ENCODE measurements around the gene MAD1L1.

Gene MAD1L1

GRCh38 chr7:1947586-1948217, 285.0 kb downstream of the MAD1L1 start:
- Histone ChIP-seq H3K9ac (ENCODE audit: insufficient read length) (no peak overlapping the region), H3K4me3 (no peak overlapping the region), H3K36me3 (ENCODE audit: insufficient read depth, low read length) (no peaks in the 10 kb centered on the region), H3K27ac (no peak overlapping the region), H3K9me3 (ENCODE audit: low read depth, low read length) (no peaks in the 10 kb centered on the region)
- TF ChIP-seq EZH2 (IDR thresholded peaks at IDR 0.05): no peak
- TF ChIP-seq POLR2AphosphoS5 (IDR thresholded peaks at IDR 0.05; ENCODE audit: borderline replicate concordance, low read depth, low read length): no peak
- DNase-seq (ENCODE audit: low read depth, low spot score): no peak

- no peak overlapping the region for H3K27ac ChIP-seq
- H3K9me3 ChIP-seq (ENCODE audit: low read depth, low read length): no peaks in the 10 kb centered on the region
- no peak overlapping the region for H3K9ac ChIP-seq (ENCODE audit: insufficient read length)
- H3K4me3 ChIP-seq: no peak overlapping the region
- DNase-seq (ENCODE audit: low read depth, low spot score): no peak
- H3K36me3 ChIP-seq (ENCODE audit: insufficient read depth, low read length): no peaks in the 10 kb centered on the region
- TF ChIP-seq EZH2 (IDR thresholded peaks at IDR 0.05) (no peak), POLR2AphosphoS5 (IDR thresholded peaks at IDR 0.05; ENCODE audit: borderline replicate concordance, low read depth, low read length) (no peak), FOXP2 (optimal IDR thresholded peaks at IDR 0.05; ENCODE audit: control extremely low read depth, extremely low read length, insufficient read depth) (no peak)
Observed at GRCh38 chr7:1946773-1947450, 285.8 kb downstream of the MAD1L1 start.

- TF ChIP-seq EZH2 (IDR thresholded peaks at IDR 0.05) (no peak), POLR2AphosphoS5 (IDR thresholded peaks at IDR 0.05; ENCODE audit: borderline replicate concordance, low read depth, low read length) (no peak), FOXP2 (optimal IDR thresholded peaks at IDR 0.05; ENCODE audit: control extremely low read depth, extremely low read length, insufficient read depth) (no peak)
- Histone ChIP-seq H3K36me3 (ENCODE audit: insufficient read depth, low read length) (no peaks in the 10 kb centered on the region), H3K9me3 (ENCODE audit: low read depth, low read length) (no peaks in the 10 kb centered on the region), H3K4me3 (no peak overlapping the region), H3K27ac (0 out of 2 replicates have a peak overlapping the region, but pooled peaks have one; percentile 46), H3K9ac (ENCODE audit: insufficient read length) (no peak overlapping the region)
- DNase-seq (ENCODE audit: low read depth, low spot score): no peak
Observed at GRCh38 chr7:1946025-1946772, 286.5 kb downstream of the MAD1L1 start.

- Histone ChIP-seq H3K9ac (ENCODE audit: insufficient read length) (no peak overlapping the region), H3K36me3 (ENCODE audit: insufficient read depth, low read length) (no peaks in the 10 kb centered on the region), H3K9me3 (ENCODE audit: low read depth, low read length) (no peaks in the 10 kb centered on the region), H3K27ac (no peak overlapping the region), H3K4me3 (no peak overlapping the region)
- no peak for TF ChIP-seq EZH2 (IDR thresholded peaks at IDR 0.05)
- TF ChIP-seq POLR2AphosphoS5 (IDR thresholded peaks at IDR 0.05; ENCODE audit: borderline replicate concordance, low read depth, low read length): no peak
- no peak for TF ChIP-seq FOXP2 (optimal IDR thresholded peaks at IDR 0.05; ENCODE audit: control extremely low read depth, extremely low read length, insufficient read depth)
- DNase-seq (ENCODE audit: low read depth, low spot score): no peak
Observed at GRCh38 chr7:1945558-1945957, 287.2 kb downstream of the MAD1L1 start.

DNA sequence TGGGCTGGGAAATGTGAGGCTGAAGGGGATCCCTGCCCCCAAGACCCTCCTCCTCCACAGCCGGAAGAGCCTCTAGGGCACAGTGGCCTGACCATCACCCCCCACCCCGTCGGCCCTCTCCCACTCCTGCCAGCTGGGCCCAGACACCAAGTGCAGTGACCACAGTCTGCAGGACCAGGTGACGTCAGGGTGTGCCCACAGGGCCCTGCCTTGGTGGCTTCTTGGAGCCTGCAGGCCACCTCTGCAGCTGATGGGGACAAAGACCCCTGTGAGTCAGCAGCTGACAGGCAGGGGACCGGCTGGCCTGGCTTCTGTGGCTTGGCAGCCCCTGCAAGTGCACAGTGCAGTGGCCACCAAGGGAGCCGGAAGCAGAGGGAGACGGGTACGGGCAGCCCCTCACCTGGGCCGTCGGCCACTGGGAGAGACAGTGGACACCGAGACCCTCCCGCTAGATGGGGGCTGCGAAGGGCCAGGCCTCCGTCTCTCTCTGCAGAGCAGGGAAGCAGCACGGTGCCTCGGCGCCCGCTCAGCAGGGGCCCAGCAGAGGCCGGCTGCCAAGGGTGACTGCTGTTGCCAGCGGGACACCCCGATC, 288.0 kb downstream of the MAD1L1 start:
- TF ChIP-seq POLR2AphosphoS5 (IDR thresholded peaks at IDR 0.05; ENCODE audit: borderline replicate concordance, low read depth, low read length): no peak
- no peak for TF ChIP-seq FOXP2 (optimal IDR thresholded peaks at IDR 0.05; ENCODE audit: control extremely low read depth, extremely low read length, insufficient read depth)
- no peak for TF ChIP-seq EZH2 (IDR thresholded peaks at IDR 0.05)
- Histone ChIP-seq H3K27ac (no peak overlapping the region), H3K4me3 (no peak overlapping the region), H3K9me3 (ENCODE audit: low read depth, low read length) (no peaks in the 10 kb centered on the region), H3K9ac (ENCODE audit: insufficient read length) (no peak overlapping the region), H3K36me3 (ENCODE audit: insufficient read depth, low read length) (no peaks in the 10 kb centered on the region)
- DNase-seq (ENCODE audit: low read depth, low spot score): no peak

- H3K9me3 ChIP-seq (ENCODE audit: low read depth, low read length): no peaks in the 10 kb centered on the region
- H3K27ac ChIP-seq: no peak overlapping the region
- DNase-seq (ENCODE audit: low read depth, low spot score): no peak
- H3K4me3 ChIP-seq: no peak overlapping the region
- H3K36me3 ChIP-seq (ENCODE audit: insufficient read depth, low read length): no peaks in the 10 kb centered on the region
- H3K9ac ChIP-seq (ENCODE audit: insufficient read length): no peak overlapping the region
- TF ChIP-seq EZH2 (IDR thresholded peaks at IDR 0.05) (no peak), POLR2AphosphoS5 (IDR thresholded peaks at IDR 0.05; ENCODE audit: borderline replicate concordance, low read depth, low read length) (no peak), FOXP2 (optimal IDR thresholded peaks at IDR 0.05; ENCODE audit: control extremely low read depth, extremely low read length, insufficient read depth) (no peak)
Observed at GRCh38 chr7:1943933-1944618, 288.7 kb downstream of the MAD1L1 start.

DNA sequence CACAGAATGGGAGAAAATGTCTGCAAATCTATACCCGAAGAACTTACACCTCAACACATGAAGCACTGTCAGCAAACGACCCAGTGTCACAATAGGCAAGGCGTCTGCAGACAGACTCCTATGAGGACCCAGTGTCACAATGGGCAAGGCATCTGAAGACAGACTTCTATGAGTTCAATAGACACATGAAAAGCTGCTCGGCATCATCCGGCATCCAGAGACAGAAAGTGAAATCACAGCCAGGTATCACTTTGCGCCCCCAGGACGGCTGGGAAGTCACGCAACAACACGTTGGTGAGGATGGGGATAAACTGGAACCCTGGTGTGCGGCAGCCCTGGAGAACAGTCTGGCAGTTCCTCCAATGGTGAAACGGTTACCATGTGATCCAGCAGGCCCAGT, 289.4 kb downstream of the MAD1L1 start:
- TF ChIP-seq EZH2 (IDR thresholded peaks at IDR 0.05) (no peak), POLR2AphosphoS5 (IDR thresholded peaks at IDR 0.05; ENCODE audit: borderline replicate concordance, low read depth, low read length) (no peak), FOXP2 (optimal IDR thresholded peaks at IDR 0.05; ENCODE audit: control extremely low read depth, extremely low read length, insufficient read depth) (no peak)
- H3K27ac ChIP-seq: no peak overlapping the region

GRCh38 chr7:1942941-1943289, 289.8 kb downstream of the MAD1L1 start:
- no peaks in the 10 kb centered on the region for H3K36me3 ChIP-seq (ENCODE audit: insufficient read depth, low read length)
- no peak overlapping the region for H3K27ac ChIP-seq
- H3K9ac ChIP-seq (ENCODE audit: insufficient read length): no peak overlapping the region
- H3K4me3 ChIP-seq: no peak overlapping the region
- no peaks in the 10 kb centered on the region for H3K9me3 ChIP-seq (ENCODE audit: low read depth, low read length)
- DNase-seq (ENCODE audit: low read depth, low spot score): no peak
- TF ChIP-seq FOXP2 (optimal IDR thresholded peaks at IDR 0.05; ENCODE audit: control extremely low read depth, extremely low read length, insufficient read depth) (no peak), POLR2AphosphoS5 (IDR thresholded peaks at IDR 0.05; ENCODE audit: borderline replicate concordance, low read depth, low read length) (no peak), EZH2 (IDR thresholded peaks at IDR 0.05) (no peak)

More for the DNA sequence above, 289.4 kb downstream of the MAD1L1 start:
- Histone ChIP-seq H3K36me3 (ENCODE audit: insufficient read depth, low read length) (no peaks in the 10 kb centered on the region), H3K4me3 (no peak overlapping the region), H3K9ac (ENCODE audit: insufficient read length) (no peak overlapping the region), H3K9me3 (ENCODE audit: low read depth, low read length) (no peaks in the 10 kb centered on the region)
- no peak for DNase-seq (ENCODE audit: low read depth, low spot score)
